NT2/D1 (cell line): ENCODE measurements around the gene TNS3.

ENCODE experiments used
- DNase-seq: peaks from one replicate; pipeline ENCODE4 v3.0.0-alpha.2; 2011; ENCODE audit warnings: low read depth, low spot score
- H3K27me3 ChIP-seq: 2 replicates; pipeline ENCODE4 v1.6.0; 2011; ENCODE audit warnings: mild to moderate bottlenecking; ENCODE audit not compliant: insufficient read length, insufficient read depth
- H3K36me3 ChIP-seq: 2 replicates; pipeline ENCODE4 v1.6.1; 2011; ENCODE audit warnings: mild to moderate bottlenecking, low read length, mixed read lengths; ENCODE audit not compliant: insufficient read depth, insufficient read length
- H3K4me1 ChIP-seq: 2 replicates; pipeline ENCODE4 v1.5.1; 2011; ENCODE audit not compliant: insufficient read depth, insufficient read length
- H3K4me3 ChIP-seq: 2 replicates; pipeline ENCODE4 v1.5.1; 2011; ENCODE audit warnings: low read depth; ENCODE audit not compliant: insufficient read length
- H3K9ac ChIP-seq: 2 replicates; pipeline ENCODE4 v1.6.0; 2011; ENCODE audit warnings: low read depth; ENCODE audit not compliant: insufficient read length
- H3K9me3 ChIP-seq: 2 replicates; pipeline ENCODE4 v1.5.1; 2011; ENCODE audit warnings: mild to moderate bottlenecking, low read length; ENCODE audit not compliant: insufficient read depth
- SUZ12 ChIP-seq: IDR thresholded peaks from 2 replicates; pipeline ENCODE4 v1.6.1; 2011; ENCODE audit not compliant: insufficient read length, insufficient read depth; ENCODE audit errors: extremely low read depth
- YY1 ChIP-seq: IDR thresholded peaks from 2 replicates; pipeline ENCODE4 v1.6.1; 2011; ENCODE audit not compliant: insufficient read length, insufficient read depth
- ZNF274 ChIP-seq: IDR thresholded peaks from 2 replicates; pipeline ENCODE4 v1.6.1; 2011; ENCODE audit warnings: mild to moderate bottlenecking, low read depth, low read length

Gene TNS3

GRCh38 chr7:47304727-47305719 is 276.9 kb downstream of the TNS3 start:
- Histone ChIP-seq H3K27me3 (no peaks in the 10 kb centered on the region), H3K9ac (no peak overlapping the region), H3K36me3 (peaks cover 60% of the 10 kb centered on the region), H3K9me3 (no peaks in the 10 kb centered on the region; the same call in 1 of the 2 replicates), H3K4me3 (no peak overlapping the region), H3K4me1 (peaks cover 3% of the 10 kb centered on the region)
- TF ChIP-seq ZNF274 (no peak), SUZ12 (no peak), YY1 (no peak)
- no peak for DNase-seq

- TF ChIP-seq SUZ12 (no peak), YY1 (no peak), ZNF274 (no peak)
- H3K4me3 ChIP-seq = no peak overlapping the region
- no peak for DNase-seq
- no peaks in the 10 kb centered on the region for H3K27me3 ChIP-seq
- no peaks in the 10 kb centered on the region; the same call in 1 of the 2 replicates for H3K9me3 ChIP-seq
- peaks cover 67% of the 10 kb centered on the region for H3K36me3 ChIP-seq
- no peak overlapping the region for H3K9ac ChIP-seq
- peaks cover 7% of the 10 kb centered on the region for H3K4me1 ChIP-seq
These were observed 278.0 kb downstream of the TNS3 start for GRCh38 chr7:47303695-47304453.

DNA sequence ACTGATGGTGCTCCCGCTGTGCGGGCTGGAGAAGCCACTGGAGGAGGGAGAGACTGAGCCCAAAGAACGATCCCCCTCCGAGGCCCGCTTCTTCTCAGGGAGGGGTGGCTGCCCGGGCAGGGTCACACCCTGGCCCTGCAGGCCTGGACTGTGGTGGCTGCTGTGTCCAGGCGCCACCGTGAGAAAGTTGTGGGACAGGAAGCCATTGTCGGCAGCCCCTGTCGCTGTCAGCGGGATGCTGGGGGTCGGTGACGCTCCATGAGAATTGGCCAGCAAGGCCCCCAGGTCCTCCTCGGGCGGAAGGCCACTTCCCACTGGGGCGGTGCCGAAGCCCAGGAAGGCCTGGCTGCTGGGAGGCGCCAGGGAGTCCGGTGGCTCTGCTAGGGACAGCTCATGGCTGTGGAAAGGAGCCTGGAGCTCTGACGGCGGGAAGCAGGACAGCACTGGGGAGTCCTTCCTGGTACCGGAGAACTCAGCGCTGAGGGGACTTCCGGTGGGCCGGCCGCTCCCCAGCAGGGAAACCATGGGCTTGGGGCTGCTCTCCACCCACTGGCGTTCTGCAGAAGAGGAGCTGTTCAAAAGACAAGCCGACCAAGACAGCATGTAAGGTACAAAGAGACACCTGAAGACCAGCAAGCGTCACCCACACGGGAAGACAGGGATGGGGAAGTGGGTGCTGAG is 278.8 kb downstream of the TNS3 start:
- H3K9me3 ChIP-seq = no peaks in the 10 kb centered on the region
- H3K4me1 ChIP-seq = peaks cover 7% of the 10 kb centered on the region
- DNase-seq = no peak
- TF ChIP-seq YY1 (no peak), ZNF274 (no peak), SUZ12 (no peak)
- peaks cover 68% of the 10 kb centered on the region for H3K36me3 ChIP-seq
- no peaks in the 10 kb centered on the region for H3K27me3 ChIP-seq
- H3K9ac ChIP-seq = no peak overlapping the region
- no peak overlapping the region for H3K4me3 ChIP-seq

- Histone ChIP-seq H3K36me3 (peaks cover 70% of the 10 kb centered on the region), H3K4me1 (peaks cover 7% of the 10 kb centered on the region), H3K9ac (no peak overlapping the region), H3K27me3 (no peaks in the 10 kb centered on the region), H3K9me3 (no peaks in the 10 kb centered on the region), H3K4me3 (no peak overlapping the region)
- no peak for DNase-seq
- TF ChIP-seq ZNF274 = no peak
- TF ChIP-seq SUZ12 = no peak
- no peak for TF ChIP-seq YY1
These were observed 279.4 kb downstream of the TNS3 start for GRCh38 chr7:47302560-47302959.

- no peak for TF ChIP-seq ZNF274
- Histone ChIP-seq H3K27me3 (no peaks in the 10 kb centered on the region), H3K4me1 (peaks cover 7% of the 10 kb centered on the region), H3K9ac (peak overlapping the region; percentile 17), H3K36me3 (peaks cover 78% of the 10 kb centered on the region), H3K9me3 (no peaks in the 10 kb centered on the region), H3K4me3 (no peak overlapping the region)
- DNase-seq = no peak
These were observed 280.1 kb downstream of the TNS3 start for GRCh38 chr7:47301657-47302295.

- TF ChIP-seq SUZ12 (no peak), YY1 (no peak), ZNF274 (no peak)
These were observed 280.8 kb downstream of the TNS3 start for GRCh38 chr7:47301105-47301477.

More at GRCh38 chr7:47301105-47301477, 280.8 kb downstream of the TNS3 start:
- Histone ChIP-seq H3K9ac (no peak overlapping the region), H3K4me3 (no peak overlapping the region), H3K27me3 (no peaks in the 10 kb centered on the region), H3K4me1 (peaks cover 7% of the 10 kb centered on the region), H3K36me3 (peaks cover 84% of the 10 kb centered on the region), H3K9me3 (no peaks in the 10 kb centered on the region)
- DNase-seq = peak; percentile 71
